IMR-90 (cell line): ENCODE results near the gene ING2.

Experiments
- BHLHE40 ChIP-seq: fragments of 150-350 bp; IDR thresholded peaks from 2 replicates; pipeline ENCODE4 v1.6.1; 2016; ENCODE audit warnings: mild to moderate bottlenecking, low read depth, low read length
- CEBPB ChIP-seq: IDR thresholded peaks from 2 replicates; pipeline ENCODE4 v1.6.1; 2012; ENCODE audit warnings: low read depth, low read length, improper control_type of control experiment
- CHD1 ChIP-seq: IDR thresholded peaks from 2 replicates; pipeline ENCODE4 v1.6.1; 2012; ENCODE audit warnings: low read depth, low read length, improper control_type of control experiment
- CTCF ChIP-seq: conservative IDR thresholded peaks from 2 replicates; pipeline ENCODE4 v1.5.1; 2012; ENCODE audit warnings: mild to moderate bottlenecking, low read depth, low read length, improper control_type of control experiment
- POLR2A ChIP-seq: IDR thresholded peaks from 2 replicates; pipeline ENCODE4 v1.6.1; 2012; ENCODE audit warnings: mild to moderate bottlenecking, low read depth, low read length
- RAD21 ChIP-seq: IDR thresholded peaks from 2 replicates; pipeline ENCODE4 v1.6.1; 2012; ENCODE audit warnings: low read length, improper control_type of control experiment
- RFX5 ChIP-seq: IDR thresholded peaks from 2 replicates; pipeline ENCODE4 v1.8.0; 2012; ENCODE audit warnings: low read depth, mild to moderate bottlenecking, low read length, moderate library complexity
- TF ChIP-seq, protein P1 (sequence below): fragments of 150-350 bp; IDR thresholded peaks from 2 replicates; pipeline ENCODE4 v1.6.1; 2016; ENCODE audit warnings: low read depth, mild to moderate bottlenecking, low read length, moderate library complexity, borderline replicate concordance
- TF ChIP-seq, protein P2 (sequence below): fragments of 150-350 bp; IDR thresholded peaks from 2 replicates; pipeline ENCODE4 v1.6.1; 2017; ENCODE audit warnings: mild to moderate bottlenecking, antibody characterized with exemption, low read length, low read depth

- TF ChIP-seq CTCF: no peak
- TF ChIP-seq RAD21: no peak
- no peak for TF ChIP-seq POLR2A
- TF ChIP-seq, protein P1, sequence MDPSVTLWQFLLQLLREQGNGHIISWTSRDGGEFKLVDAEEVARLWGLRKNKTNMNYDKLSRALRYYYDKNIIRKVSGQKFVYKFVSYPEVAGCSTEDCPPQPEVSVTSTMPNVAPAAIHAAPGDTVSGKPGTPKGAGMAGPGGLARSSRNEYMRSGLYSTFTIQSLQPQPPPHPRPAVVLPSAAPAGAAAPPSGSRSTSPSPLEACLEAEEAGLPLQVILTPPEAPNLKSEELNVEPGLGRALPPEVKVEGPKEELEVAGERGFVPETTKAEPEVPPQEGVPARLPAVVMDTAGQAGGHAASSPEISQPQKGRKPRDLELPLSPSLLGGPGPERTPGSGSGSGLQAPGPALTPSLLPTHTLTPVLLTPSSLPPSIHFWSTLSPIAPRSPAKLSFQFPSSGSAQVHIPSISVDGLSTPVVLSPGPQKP: no peak
- TF ChIP-seq BHLHE40: no peak
- TF ChIP-seq CEBPB: no peak
- TF ChIP-seq, protein P2, sequence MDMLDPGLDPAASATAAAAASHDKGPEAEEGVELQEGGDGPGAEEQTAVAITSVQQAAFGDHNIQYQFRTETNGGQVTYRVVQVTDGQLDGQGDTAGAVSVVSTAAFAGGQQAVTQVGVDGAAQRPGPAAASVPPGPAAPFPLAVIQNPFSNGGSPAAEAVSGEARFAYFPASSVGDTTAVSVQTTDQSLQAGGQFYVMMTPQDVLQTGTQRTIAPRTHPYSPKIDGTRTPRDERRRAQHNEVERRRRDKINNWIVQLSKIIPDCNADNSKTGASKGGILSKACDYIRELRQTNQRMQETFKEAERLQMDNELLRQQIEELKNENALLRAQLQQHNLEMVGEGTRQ: no peak
- TF ChIP-seq CHD1: no peak
- no peak for TF ChIP-seq RFX5
Observed at GRCh38 chr4:183541752-183542040, 36.8 kb downstream of the ING2 start.
